Neural cell (in vitro differentiated cells): Measurements from ENCODE around the gene AFF3. TPM values are rescaled to one million over a fixed set of nuclear protein-coding genes. Genes with fewer than 3 reads are reported as not detected.

Source experiments
- H2AFZ ChIP-seq: fragments of 200-600, 300-800 bp; sonication (generic), shearing (Covaris generic); 2 replicates; pipeline ENCODE4 v1.6.0; 2014; ENCODE audit warnings: low read depth, mild to moderate bottlenecking, antibody characterized with exemption, low read length, moderate library complexity
- H3F3A ChIP-seq: fragments of 200-600 bp; shearing (Covaris generic); 2 replicates; pipeline ENCODE4 v1.6.1; 2016; ENCODE audit warnings: mild to moderate bottlenecking, moderate library complexity, mixed read lengths, antibody characterized with exemption, low read length; ENCODE audit not compliant: insufficient read depth, poor library complexity, severe bottlenecking
- H3K27ac ChIP-seq: fragments of 200-600, 300-800 bp; sonication (generic), shearing (Covaris generic); 2 replicates; pipeline ENCODE4 v1.5.1; 2014; ENCODE audit warnings: mild to moderate bottlenecking, low read length, moderate library complexity
- H3K27me3 ChIP-seq: fragments of 300-800, 200-600 bp; sonication (generic), shearing (Covaris generic); 2 replicates; pipeline ENCODE4 v1.6.0; 2014; ENCODE audit warnings: mild to moderate bottlenecking, low read depth, low read length, moderate library complexity; ENCODE audit not compliant: insufficient read depth
- H3K36me3 ChIP-seq: fragments of 300-800, 200-600 bp; sonication (generic), shearing (Covaris generic); 2 replicates; pipeline ENCODE4 v1.5.1; 2014; ENCODE audit warnings: mild to moderate bottlenecking, antibody characterized with exemption, low read length, moderate library complexity; ENCODE audit not compliant: insufficient read depth
- H3K4me2 ChIP-seq: fragments of 300-800, 200-600 bp; sonication (generic), shearing (Covaris generic); 2 replicates; pipeline ENCODE4 v1.6.0; 2014; ENCODE audit warnings: mild to moderate bottlenecking, low read length
- H3K4me3 ChIP-seq: fragments of 300-800, 200-600 bp; sonication (generic), shearing (Covaris generic); 2 replicates; pipeline ENCODE4 v1.5.1; 2014; ENCODE audit warnings: mild to moderate bottlenecking, low read length, moderate library complexity
- H3K79me2 ChIP-seq: fragments of 200-600 bp; shearing (Covaris generic); replicated peaks from 2 replicates; pipeline ENCODE4 v1.6.0; 2014; ENCODE audit warnings: mild to moderate bottlenecking, low read length, moderate library complexity; ENCODE audit not compliant: insufficient read depth
- H3K9ac ChIP-seq: fragments of 300-800, 200-600 bp; sonication (generic), shearing (Covaris generic); 2 replicates; pipeline ENCODE4 v1.6.1; 2016; ENCODE audit warnings: mild to moderate bottlenecking, low read length, mixed read lengths
- H3K9me2 ChIP-seq: fragments of 200-600 bp; shearing (Covaris generic); 2 replicates; pipeline ENCODE4 v1.6.1; 2016; ENCODE audit warnings: mild to moderate bottlenecking, low read length, mixed read lengths; ENCODE audit not compliant: insufficient read depth
- H3K9me3 ChIP-seq: fragments of 200-600, 300-800 bp; sonication (generic), shearing (Covaris generic); 2 replicates; pipeline ENCODE4 v1.6.1; 2016; ENCODE audit warnings: mild to moderate bottlenecking, mixed run types, low read length, moderate library complexity, mixed read lengths
- H4K20me1 ChIP-seq: fragments of 200-600 bp; shearing (Covaris generic); 2 replicates; pipeline ENCODE4 v1.6.1; 2016; ENCODE audit warnings: mild to moderate bottlenecking, mixed run types; ENCODE audit not compliant: insufficient read depth
- EP300 ChIP-seq: fragments of 450-650 bp; conservative IDR thresholded peaks from 2 replicates; pipeline ENCODE4 v1.6.1; 2014; ENCODE audit warnings: antibody characterized with exemption, mild to moderate bottlenecking, moderate library complexity; ENCODE audit not compliant: poor library complexity, severe bottlenecking
- EZH2 ChIP-seq: fragments of 200-600, 300-800 bp; shearing (Covaris generic), sonication (generic); IDR thresholded peaks from 2 replicates; pipeline ENCODE4 v1.6.1; 2014; ENCODE audit warnings: antibody characterized with exemption, low read length, borderline replicate concordance, mild to moderate bottlenecking; ENCODE audit not compliant: insufficient read depth, poor library complexity, severe bottlenecking
- MXI1 ChIP-seq: fragments of 450-650 bp; conservative IDR thresholded peaks from 2 replicates; pipeline ENCODE4 v1.6.1; 2014; ENCODE audit warnings: antibody characterized with exemption, mild to moderate bottlenecking; ENCODE audit not compliant: poor library complexity, severe bottlenecking
- POLR2AphosphoS5 ChIP-seq: IDR thresholded peaks from 2 replicates; pipeline ENCODE4 v1.6.1; 2012
- RAD21 ChIP-seq: fragments of 450-650 bp; conservative IDR thresholded peaks from 2 replicates; pipeline ENCODE4 v1.6.1; 2014; ENCODE audit warnings: antibody characterized with exemption, mild to moderate bottlenecking, moderate library complexity
- SMC3 ChIP-seq: fragments of 450-650 bp; conservative IDR thresholded peaks from 2 replicates; pipeline ENCODE4 v1.6.1; 2014; ENCODE audit warnings: antibody characterized with exemption, mild to moderate bottlenecking, moderate library complexity; ENCODE audit not compliant: poor library complexity
- TAF1 ChIP-seq: IDR thresholded peaks from 2 replicates; pipeline ENCODE4 v1.6.1; 2012; ENCODE audit warnings: low read depth
- polyA plus RNA-seq: library from polyadenylated mRNA; depleted of rRNA; stranded (reverse); fragments of >200 nt; gene quantifications from 2 replicates; pipeline ENCODE4 v1.2.3, GENCODE V29; 2014
- TF ChIP-seq, protein P1 (sequence below): fragments of 450-650 bp; IDR thresholded peaks from 2 replicates; pipeline ENCODE4 v1.5.1; 2014; ENCODE audit warnings: antibody characterized with exemption, mild to moderate bottlenecking, moderate library complexity; ENCODE audit not compliant: poor library complexity, severe bottlenecking
- TF ChIP-seq, protein P2 (sequence below): IDR thresholded peaks from 2 replicates; pipeline ENCODE4 v1.6.1; 2012; ENCODE audit warnings: borderline replicate concordance

Gene AFF3
- polyA plus RNA-seq, 1 donor from 2014 or later, result 5.1 TPM

DNA sequence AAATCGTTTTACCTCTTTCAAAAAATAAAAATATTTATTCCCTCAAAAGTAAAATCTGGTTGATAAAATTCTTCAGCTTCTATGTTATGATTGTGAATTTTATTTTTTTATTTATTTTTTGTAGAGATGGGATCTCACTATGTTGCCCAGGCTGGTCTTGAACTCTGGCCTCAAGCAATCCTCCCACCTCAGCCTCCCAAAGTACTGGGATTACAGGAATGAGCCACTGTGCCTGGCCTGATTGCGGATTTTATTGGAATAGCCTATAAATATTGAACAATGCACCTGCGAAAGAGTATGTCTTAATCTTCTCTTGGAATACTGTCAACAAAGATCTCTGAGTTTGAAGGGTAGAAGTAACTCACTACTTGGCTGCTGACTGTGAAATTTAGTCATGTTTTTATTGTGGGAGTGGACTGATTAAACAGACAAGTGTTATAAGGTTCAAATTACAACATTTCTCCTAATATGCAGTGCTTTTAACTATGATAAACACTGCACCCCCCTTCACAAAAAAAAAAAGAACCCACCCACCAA lies 138.0 kb downstream of the AFF3 start:
- H3K4me3 ChIP-seq, result no peak overlapping the region

DNA sequence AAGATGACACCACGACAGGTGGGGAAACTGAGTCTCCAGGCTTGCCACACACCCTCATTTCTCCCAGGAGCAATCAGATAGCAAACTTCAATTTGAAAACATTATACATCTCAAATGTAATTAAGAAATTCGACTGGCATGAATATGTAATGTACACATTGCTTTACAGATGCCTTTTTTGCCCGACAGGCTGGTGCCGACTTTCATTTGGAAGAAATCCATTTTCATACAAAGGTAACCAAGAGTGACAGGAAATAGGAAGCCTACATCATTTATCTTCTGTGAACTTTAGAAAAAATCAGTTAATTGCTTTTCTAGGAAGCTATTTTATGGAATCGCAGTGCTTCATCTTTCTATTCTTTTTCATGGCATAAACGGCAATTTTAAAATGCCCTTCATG lies 140.3 kb downstream of the AFF3 start:
- no peaks in the 10 kb centered on the region for H3K79me2 ChIP-seq
- H3K36me3 ChIP-seq, result peaks cover 6% of the 10 kb centered on the region
- no peak overlapping the region for H3K27ac ChIP-seq
- no peaks in the 10 kb centered on the region for H4K20me1 ChIP-seq
- no peak overlapping the region for H3K4me3 ChIP-seq
- TF ChIP-seq, protein P1, sequence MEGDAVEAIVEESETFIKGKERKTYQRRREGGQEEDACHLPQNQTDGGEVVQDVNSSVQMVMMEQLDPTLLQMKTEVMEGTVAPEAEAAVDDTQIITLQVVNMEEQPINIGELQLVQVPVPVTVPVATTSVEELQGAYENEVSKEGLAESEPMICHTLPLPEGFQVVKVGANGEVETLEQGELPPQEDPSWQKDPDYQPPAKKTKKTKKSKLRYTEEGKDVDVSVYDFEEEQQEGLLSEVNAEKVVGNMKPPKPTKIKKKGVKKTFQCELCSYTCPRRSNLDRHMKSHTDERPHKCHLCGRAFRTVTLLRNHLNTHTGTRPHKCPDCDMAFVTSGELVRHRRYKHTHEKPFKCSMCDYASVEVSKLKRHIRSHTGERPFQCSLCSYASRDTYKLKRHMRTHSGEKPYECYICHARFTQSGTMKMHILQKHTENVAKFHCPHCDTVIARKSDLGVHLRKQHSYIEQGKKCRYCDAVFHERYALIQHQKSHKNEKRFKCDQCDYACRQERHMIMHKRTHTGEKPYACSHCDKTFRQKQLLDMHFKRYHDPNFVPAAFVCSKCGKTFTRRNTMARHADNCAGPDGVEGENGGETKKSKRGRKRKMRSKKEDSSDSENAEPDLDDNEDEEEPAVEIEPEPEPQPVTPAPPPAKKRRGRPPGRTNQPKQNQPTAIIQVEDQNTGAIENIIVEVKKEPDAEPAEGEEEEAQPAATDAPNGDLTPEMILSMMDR, result no peak
- TF ChIP-seq MXI1 (no peak), RAD21 (no peak), SMC3 (no peak), EP300 (no peak), TAF1 (no peak), EZH2 (no peak), POLR2AphosphoS5 (no peak)
- TF ChIP-seq, protein P2, sequence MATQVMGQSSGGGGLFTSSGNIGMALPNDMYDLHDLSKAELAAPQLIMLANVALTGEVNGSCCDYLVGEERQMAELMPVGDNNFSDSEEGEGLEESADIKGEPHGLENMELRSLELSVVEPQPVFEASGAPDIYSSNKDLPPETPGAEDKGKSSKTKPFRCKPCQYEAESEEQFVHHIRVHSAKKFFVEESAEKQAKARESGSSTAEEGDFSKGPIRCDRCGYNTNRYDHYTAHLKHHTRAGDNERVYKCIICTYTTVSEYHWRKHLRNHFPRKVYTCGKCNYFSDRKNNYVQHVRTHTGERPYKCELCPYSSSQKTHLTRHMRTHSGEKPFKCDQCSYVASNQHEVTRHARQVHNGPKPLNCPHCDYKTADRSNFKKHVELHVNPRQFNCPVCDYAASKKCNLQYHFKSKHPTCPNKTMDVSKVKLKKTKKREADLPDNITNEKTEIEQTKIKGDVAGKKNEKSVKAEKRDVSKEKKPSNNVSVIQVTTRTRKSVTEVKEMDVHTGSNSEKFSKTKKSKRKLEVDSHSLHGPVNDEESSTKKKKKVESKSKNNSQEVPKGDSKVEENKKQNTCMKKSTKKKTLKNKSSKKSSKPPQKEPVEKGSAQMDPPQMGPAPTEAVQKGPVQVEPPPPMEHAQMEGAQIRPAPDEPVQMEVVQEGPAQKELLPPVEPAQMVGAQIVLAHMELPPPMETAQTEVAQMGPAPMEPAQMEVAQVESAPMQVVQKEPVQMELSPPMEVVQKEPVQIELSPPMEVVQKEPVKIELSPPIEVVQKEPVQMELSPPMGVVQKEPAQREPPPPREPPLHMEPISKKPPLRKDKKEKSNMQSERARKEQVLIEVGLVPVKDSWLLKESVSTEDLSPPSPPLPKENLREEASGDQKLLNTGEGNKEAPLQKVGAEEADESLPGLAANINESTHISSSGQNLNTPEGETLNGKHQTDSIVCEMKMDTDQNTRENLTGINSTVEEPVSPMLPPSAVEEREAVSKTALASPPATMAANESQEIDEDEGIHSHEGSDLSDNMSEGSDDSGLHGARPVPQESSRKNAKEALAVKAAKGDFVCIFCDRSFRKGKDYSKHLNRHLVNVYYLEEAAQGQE, result no peak
- H3K4me2 ChIP-seq, result no peak overlapping the region
- no peaks in the 10 kb centered on the region for H3K9me3 ChIP-seq
- H3K9ac ChIP-seq, result no peak overlapping the region
- no peaks in the 10 kb centered on the region for H3F3A ChIP-seq
- H2AFZ ChIP-seq, result no peak overlapping the region
- no peaks in the 10 kb centered on the region for H3K27me3 ChIP-seq
- H3K9me2 ChIP-seq, result no peaks in the 10 kb centered on the region

More for the DNA sequence above, 138.0 kb downstream of the AFF3 start:
- Histone ChIP-seq H3K9me2 (no peaks in the 10 kb centered on the region), H3K27ac (no peak overlapping the region), H3K9me3 (no peaks in the 10 kb centered on the region), H3F3A (no peaks in the 10 kb centered on the region), H4K20me1 (no peaks in the 10 kb centered on the region), H3K27me3 (no peaks in the 10 kb centered on the region), H3K9ac (no peak overlapping the region), H3K36me3 (peaks cover 6% of the 10 kb centered on the region), H3K4me2 (no peak overlapping the region), H2AFZ (no peak overlapping the region), H3K79me2 (no peaks in the 10 kb centered on the region)
- no peak for TF ChIP-seq EZH2
